Measurements from ENCODE around the gene OLIG1. TPM values are rescaled to one million over a fixed set of nuclear protein-coding genes. Genes with fewer than 3 reads are reported as not detected.

The OLIG1 gene
- total RNA-seq, 4 donors from 2014 or later, result not detected

GRCh38 chr21:33109574-33110339 lies 39.8 kb downstream of the OLIG1 start:
- TF ChIP-seq, protein P1, sequence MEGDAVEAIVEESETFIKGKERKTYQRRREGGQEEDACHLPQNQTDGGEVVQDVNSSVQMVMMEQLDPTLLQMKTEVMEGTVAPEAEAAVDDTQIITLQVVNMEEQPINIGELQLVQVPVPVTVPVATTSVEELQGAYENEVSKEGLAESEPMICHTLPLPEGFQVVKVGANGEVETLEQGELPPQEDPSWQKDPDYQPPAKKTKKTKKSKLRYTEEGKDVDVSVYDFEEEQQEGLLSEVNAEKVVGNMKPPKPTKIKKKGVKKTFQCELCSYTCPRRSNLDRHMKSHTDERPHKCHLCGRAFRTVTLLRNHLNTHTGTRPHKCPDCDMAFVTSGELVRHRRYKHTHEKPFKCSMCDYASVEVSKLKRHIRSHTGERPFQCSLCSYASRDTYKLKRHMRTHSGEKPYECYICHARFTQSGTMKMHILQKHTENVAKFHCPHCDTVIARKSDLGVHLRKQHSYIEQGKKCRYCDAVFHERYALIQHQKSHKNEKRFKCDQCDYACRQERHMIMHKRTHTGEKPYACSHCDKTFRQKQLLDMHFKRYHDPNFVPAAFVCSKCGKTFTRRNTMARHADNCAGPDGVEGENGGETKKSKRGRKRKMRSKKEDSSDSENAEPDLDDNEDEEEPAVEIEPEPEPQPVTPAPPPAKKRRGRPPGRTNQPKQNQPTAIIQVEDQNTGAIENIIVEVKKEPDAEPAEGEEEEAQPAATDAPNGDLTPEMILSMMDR (IDR thresholded peaks at IDR 0.05), result no peak
- no peak for TF ChIP-seq EP300 (IDR thresholded peaks at IDR 0.05)
- Histone ChIP-seq H3K9me3 (no peaks in the 10 kb centered on the region), H3K27me3 (peaks cover 0 to 76% (median 17%) of the 10 kb centered on the region in 4 donors), H3K4me1 (peaks cover 0 to 9% (median 8%) of the 10 kb centered on the region in 4 donors), H3K36me3 (no peaks in the 10 kb centered on the region), H3K27ac (replicated peaks in 1 of 4) (no peak overlapping the region), H3K4me3 (peak overlapping the region in 1 of 4 donors; percentile 12)
- DNase-seq (ENCODE audit: extremely low spot score), result no peak
- WGBS, result 5% methylated on average over 25 of the region's 45 CpGs
- intact Hi-C loops (cut with DNase I), result no loop called here

GRCh38 chr21:33110340-33110715 lies 40.4 kb downstream of the OLIG1 start:
- DNase-seq (ENCODE audit: extremely low spot score), result no peak
- H3K36me3 ChIP-seq, result no peaks in the 10 kb centered on the region

DNA sequence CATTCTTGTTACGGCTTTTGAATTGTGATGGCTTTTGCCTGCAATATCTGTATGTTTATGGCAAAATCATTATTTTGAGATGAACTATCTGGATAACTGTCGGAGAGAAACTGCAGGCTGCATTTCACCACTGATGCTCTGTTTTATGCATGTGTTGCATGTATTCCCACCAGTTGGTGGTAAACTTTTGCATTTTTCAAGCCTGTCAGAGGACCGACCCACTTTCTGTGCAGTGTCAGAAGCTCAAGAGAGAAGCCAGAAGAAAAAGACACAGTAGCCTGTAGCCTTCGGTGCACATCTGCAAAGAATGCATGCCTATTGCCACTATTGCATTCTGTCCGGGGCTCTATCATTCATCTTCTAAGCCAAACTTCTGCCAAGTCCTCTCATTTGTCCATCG lies 41.6 kb downstream of the OLIG1 start:
- DNase-seq (ENCODE audit: extremely low spot score), result no peak
- WGBS, result 27% methylated on average over 6 of the region's 6 CpGs
- Histone ChIP-seq H3K4me3 (no peak overlapping the region), H3K9me3 (no peaks in the 10 kb centered on the region), H3K4me1 (peaks cover 0 to 9% (median 8%) of the 10 kb centered on the region in 4 donors), H3K27me3 (peaks cover 0 to 82% (median 19%) of the 10 kb centered on the region in 4 donors), H3K27ac (replicated peaks in 1 of 4) (no peak overlapping the region), H3K36me3 (no peaks in the 10 kb centered on the region)
- TF ChIP-seq EP300 (IDR thresholded peaks at IDR 0.05) (no peak), POLR2AphosphoS5 (IDR thresholded peaks at IDR 0.05) (no peak), POLR2A (IDR thresholded peaks at IDR 0.05; ENCODE audit: low read depth) (no peak)
- TF ChIP-seq, protein P1 (IDR thresholded peaks at IDR 0.05), result no peak
- intact Hi-C loops (cut with DNase I), result no loop called here

More at GRCh38 chr21:33110340-33110715, 40.4 kb downstream of the OLIG1 start:
- Histone ChIP-seq H3K9me3 (no peaks in the 10 kb centered on the region), H3K27ac (replicated peaks in 1 of 4) (no peak overlapping the region), H3K4me3 (no peak overlapping the region), H3K27me3 (peaks cover 0 to 73% (median 17%) of the 10 kb centered on the region in 4 donors), H3K4me1 (peaks cover 0 to 9% (median 8%) of the 10 kb centered on the region in 4 donors)
- intact Hi-C loops (cut with DNase I), result no loop called here
- TF ChIP-seq POLR2AphosphoS5 (IDR thresholded peaks at IDR 0.05) (no peak), EP300 (IDR thresholded peaks at IDR 0.05) (no peak), POLR2A (IDR thresholded peaks at IDR 0.05; ENCODE audit: low read depth) (no peak)
- TF ChIP-seq, protein P1 (IDR thresholded peaks at IDR 0.05), result no peak
- WGBS, result 58% methylated on average over 6 of the region's 9 CpGs

GRCh38 chr21:33112151-33112550 lies 42.2 kb downstream of the OLIG1 start:
- Histone ChIP-seq H3K4me3 (no peak overlapping the region), H3K4me1 (peaks cover 0 to 9% (median 8%) of the 10 kb centered on the region in 4 donors), H3K9me3 (no peaks in the 10 kb centered on the region), H3K27ac (replicated peaks in 1 of 4) (no peak overlapping the region), H3K36me3 (no peaks in the 10 kb centered on the region), H3K27me3 (peaks cover 0 to 86% (median 19%) of the 10 kb centered on the region in 4 donors)
- intact Hi-C loops (cut with DNase I), result no loop called here
- 53% methylated on average over 5 of the region's 5 CpGs for WGBS
- TF ChIP-seq POLR2AphosphoS5 (IDR thresholded peaks at IDR 0.05) (no peak), POLR2A (IDR thresholded peaks at IDR 0.05; ENCODE audit: low read depth) (no peak), EP300 (IDR thresholded peaks at IDR 0.05) (no peak)
- TF ChIP-seq, protein P1 (IDR thresholded peaks at IDR 0.05), result no peak
- no peak for DNase-seq (ENCODE audit: extremely low spot score)
